ENCODE data around the gene BATF. TPM values are rescaled to one million over a fixed set of nuclear protein-coding genes. Genes with fewer than 3 reads are reported as not detected.

Gene BATF
- total RNA-seq, 2 experiments from 2014 or later, result 46.4 to 47.0 TPM

- intact Hi-C loops (cut with micrococcal nuclease), result no loop called here
- no peak for DNase-seq
- Mint-ChIP-seq H3K27me3 (no peaks in the 10 kb centered on the region), H3K27ac (no peak overlapping the region), H3K36me3 (ENCODE audit: low read depth) (peaks cover 8% of the 10 kb centered on the region), H3K9me3 (peaks cover 28% of the 10 kb centered on the region), H3K4me3 (no peak overlapping the region), H3K4me1 (ENCODE audit: low read depth) (peaks cover 48% of the 10 kb centered on the region)
- CTCF ChIA-PET, result interaction anchor here (0.7 to 1.3 kb wide), 5 partner anchors 13 to 203 kb away, joined by 3 to 4 read pairs (median 3); no protein-coding TSS in a partner anchor
- TF ChIP-seq CTCF (IDR thresholded peaks at IDR 0.05), result no peak
- POLR2A ChIA-PET, result interaction anchor here (5.8 kb wide), 1 partner anchor 13 kb away, joined by 28 read pairs; the partner anchor contains the start of gene BATF
- no peak for ATAC-seq
Measured at GRCh38 chr14:75511201-75511600, 11.1 kb upstream of the BATF start.

GRCh38 chr14:75513911-75514672 is 8.2 kb upstream of the BATF start:
- intact Hi-C loops (cut with micrococcal nuclease), result no loop called here
- peaks cover 24% of the 10 kb centered on the region for H3K9me3 Mint-ChIP-seq
- DNase-seq (peak; percentile 26), ATAC-seq (peak; percentile 32)
- POLR2A ChIA-PET, result interaction anchor here (1.0 to 5.8 kb wide), 6 partner anchors 10 to 29 kb away, joined by 3 to 28 read pairs (median 4); partner anchors contain the start of gene BATF
- peak overlapping the region; percentile 38 for H3K27ac Mint-ChIP-seq
- peaks cover 43% of the 10 kb centered on the region for H3K4me1 Mint-ChIP-seq (ENCODE audit: low read depth)
- no peak overlapping the region for H3K4me3 Mint-ChIP-seq
- no peaks in the 10 kb centered on the region for H3K27me3 Mint-ChIP-seq
- TF ChIP-seq CTCF (IDR thresholded peaks at IDR 0.05), result no peak
- H3K36me3 Mint-ChIP-seq (ENCODE audit: low read depth), result peaks cover 7% of the 10 kb centered on the region
- CTCF ChIA-PET, result interaction anchor here (1.0 to 3.3 kb wide), 8 partner anchors 9 to 140 kb away, joined by 3 to 22 read pairs (median 6); partner anchors contain the start of gene BATF

GRCh38 chr14:75514673-75515628 is 7.3 kb upstream of the BATF start:
- TF ChIP-seq CTCF (IDR thresholded peaks at IDR 0.05), result peak; percentile 51
- ATAC-seq, result peak; percentile 67
- peak overlapping the region; percentile 68 for H3K4me3 Mint-ChIP-seq
- peak overlapping the region; percentile 93 for H3K27ac Mint-ChIP-seq
- CTCF ChIA-PET, result interaction anchor here (0.8 to 3.3 kb wide), 14 partner anchors 8 to 575 kb away, joined by 3 to 22 read pairs (median 5); partner anchors contain the start of gene BATF
- peaks cover 42% of the 10 kb centered on the region for H3K4me1 Mint-ChIP-seq (ENCODE audit: low read depth)
- POLR2A ChIA-PET, result interaction anchor here (0.6 to 5.8 kb wide), 8 partner anchors 9 to 40 kb away, joined by 3 to 28 read pairs (median 4); partner anchors contain the start of gene BATF
- peaks cover 7% of the 10 kb centered on the region for H3K36me3 Mint-ChIP-seq (ENCODE audit: low read depth)
- peaks cover 19% of the 10 kb centered on the region for H3K9me3 Mint-ChIP-seq
- peak; percentile 66 for DNase-seq
- no peaks in the 10 kb centered on the region for H3K27me3 Mint-ChIP-seq
- intact Hi-C loops (cut with micrococcal nuclease), result no loop called here

- no peak for ATAC-seq
- Mint-ChIP-seq H3K4me1 (ENCODE audit: low read depth) (peaks cover 42% of the 10 kb centered on the region), H3K36me3 (ENCODE audit: low read depth) (peaks cover 7% of the 10 kb centered on the region), H3K4me3 (peak overlapping the region; percentile 68), H3K27me3 (no peaks in the 10 kb centered on the region), H3K9me3 (peaks cover 15% of the 10 kb centered on the region), H3K27ac (peak overlapping the region; percentile 93)
- POLR2A ChIA-PET, result interaction anchor here (0.8 to 5.8 kb wide), 4 partner anchors 9 to 24 kb away, joined by 3 to 28 read pairs (median 4); partner anchors contain the start of gene BATF
- CTCF ChIA-PET, result interaction anchor here (0.9 to 3.3 kb wide), 10 partner anchors 16 to 52 kb away, joined by 3 to 22 read pairs (median 6); no protein-coding TSS in a partner anchor
- DNase-seq, result no peak
- no peak for TF ChIP-seq CTCF (IDR thresholded peaks at IDR 0.05)
- intact Hi-C loops (cut with micrococcal nuclease), result no loop called here
Measured at GRCh38 chr14:75515629-75515996, 6.7 kb upstream of the BATF start.

All from activated CD8-positive, alpha-beta T cell treated with anti-CD3 and anti-CD28 coated beads for 36 hours (primary cell).